Rectal smooth muscle tissue (tissue), 1 donor: ENCODE measurements around the gene JUND.

Experiments used
- H3K27ac ChIP-seq: one replicate; pipeline ENCODE4 v1.7.0; 2013; ENCODE audit warnings: low read depth, low read length, inconsistent platforms
- H3K27me3 ChIP-seq: one replicate; pipeline ENCODE4 v1.7.0; 2013; ENCODE audit warnings: low read length; ENCODE audit not compliant: control insufficient read depth, insufficient read depth
- H3K36me3 ChIP-seq: one replicate; pipeline ENCODE4 v1.7.0; 2013; ENCODE audit warnings: low read length; ENCODE audit not compliant: control insufficient read depth, insufficient read depth
- H3K4me1 ChIP-seq: one replicate; pipeline ENCODE4 v1.7.0; 2013; ENCODE audit warnings: low read length; ENCODE audit not compliant: control insufficient read depth, insufficient read depth
- H3K4me3 ChIP-seq: one replicate; pipeline ENCODE4 v1.7.0; 2013; ENCODE audit warnings: low read length
- H3K9ac ChIP-seq: one replicate; pipeline ENCODE4 v1.7.0; 2013; ENCODE audit warnings: low read length

JUND gene

DNA sequence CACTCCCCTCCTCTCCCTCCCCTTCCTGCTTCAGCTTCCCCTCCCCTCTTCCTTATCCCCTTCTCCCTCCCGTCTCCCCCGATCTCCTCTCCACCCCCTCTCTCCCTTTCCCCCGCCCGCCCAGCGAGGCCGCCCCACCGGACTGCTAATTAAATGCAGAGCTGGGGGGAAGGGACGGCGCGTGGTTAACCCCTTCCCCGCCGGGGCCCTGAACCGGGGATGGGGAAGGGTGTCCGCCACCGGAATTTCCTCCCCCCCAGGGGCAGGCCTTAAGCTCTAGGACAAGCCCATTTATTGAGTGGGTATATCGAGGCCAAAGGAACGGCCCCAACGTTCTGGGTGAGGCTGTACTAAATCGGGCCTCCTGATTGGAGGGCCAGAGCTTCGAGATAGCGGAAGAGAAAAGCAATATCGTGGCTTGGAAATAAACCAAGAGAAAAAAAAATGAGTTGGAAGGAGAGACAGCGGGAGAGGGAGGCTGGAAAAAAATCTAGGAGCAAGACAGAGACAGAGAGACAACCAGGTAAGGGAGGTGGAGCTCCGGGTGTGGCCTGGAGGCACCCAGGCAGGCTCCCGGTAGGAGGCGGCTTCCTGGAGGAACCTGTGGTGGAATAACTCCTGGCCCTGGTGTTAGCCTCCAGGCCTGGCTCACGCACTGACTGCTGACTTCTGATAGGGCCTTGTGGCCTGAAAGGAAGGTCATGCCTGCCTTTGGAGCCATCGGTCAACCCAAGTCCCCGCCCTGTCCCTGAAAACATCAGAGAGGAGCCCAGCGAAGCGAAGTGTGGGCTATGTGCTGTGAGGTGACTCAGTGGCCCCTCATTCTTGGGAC lies 11.6 kb upstream of the JUND start:
- H3K9ac ChIP-seq: peak overlapping the region; percentile 85
- no peaks in the 10 kb centered on the region for H3K36me3 ChIP-seq
- H3K4me3 ChIP-seq: peak overlapping the region; percentile 81
- peak overlapping the region; percentile 97 for H3K27ac ChIP-seq
- H3K27me3 ChIP-seq: no peaks in the 10 kb centered on the region
- peaks cover 8% of the 10 kb centered on the region for H3K4me1 ChIP-seq

DNA sequence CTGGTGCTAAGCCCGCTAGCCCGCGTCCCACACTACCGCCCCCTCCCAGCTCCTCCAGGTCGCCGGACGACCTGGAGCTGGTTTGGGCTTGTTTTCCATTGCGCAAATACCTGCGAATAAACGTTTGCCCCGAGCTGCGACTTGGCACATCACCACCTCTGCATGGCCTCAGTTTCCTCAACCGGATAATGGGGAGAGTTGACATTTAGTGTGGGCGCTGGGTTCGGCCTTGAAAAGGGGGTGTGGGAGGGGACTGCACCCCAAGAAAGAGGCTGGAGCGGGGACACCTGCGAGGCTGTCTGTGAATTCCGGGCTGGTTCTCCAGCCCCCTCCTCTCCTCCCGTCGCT lies 11.0 kb upstream of the JUND start:
- Histone ChIP-seq H3K4me1 (peaks cover 8% of the 10 kb centered on the region), H3K27ac (peak overlapping the region; percentile 97), H3K9ac (peak overlapping the region; percentile 85), H3K27me3 (no peaks in the 10 kb centered on the region), H3K4me3 (peak overlapping the region; percentile 81), H3K36me3 (no peaks in the 10 kb centered on the region)

GRCh38 chr19:18291590-18292461 lies 10.4 kb upstream of the JUND start:
- Histone ChIP-seq H3K4me3 (peak overlapping the region; percentile 81), H3K27me3 (no peaks in the 10 kb centered on the region), H3K4me1 (peaks cover 8% of the 10 kb centered on the region), H3K9ac (peak overlapping the region; percentile 85), H3K36me3 (no peaks in the 10 kb centered on the region), H3K27ac (peak overlapping the region; percentile 97)

GRCh38 chr19:18291019-18291524 lies 9.7 kb upstream of the JUND start:
- H3K27ac ChIP-seq: peak overlapping the region; percentile 97
- H3K4me1 ChIP-seq: peaks cover 8% of the 10 kb centered on the region
- H3K9ac ChIP-seq: peak overlapping the region; percentile 85
- H3K36me3 ChIP-seq: no peaks in the 10 kb centered on the region
- peak overlapping the region; percentile 81 for H3K4me3 ChIP-seq
- no peaks in the 10 kb centered on the region for H3K27me3 ChIP-seq

- H3K27ac ChIP-seq: no peak overlapping the region
- H3K9ac ChIP-seq: no peak overlapping the region
- no peaks in the 10 kb centered on the region for H3K36me3 ChIP-seq
- no peaks in the 10 kb centered on the region for H3K27me3 ChIP-seq
- H3K4me1 ChIP-seq: peaks cover 8% of the 10 kb centered on the region
- H3K4me3 ChIP-seq: no peak overlapping the region
Measured at GRCh38 chr19:18290302-18291018, 9.0 kb upstream of the JUND start.

DNA sequence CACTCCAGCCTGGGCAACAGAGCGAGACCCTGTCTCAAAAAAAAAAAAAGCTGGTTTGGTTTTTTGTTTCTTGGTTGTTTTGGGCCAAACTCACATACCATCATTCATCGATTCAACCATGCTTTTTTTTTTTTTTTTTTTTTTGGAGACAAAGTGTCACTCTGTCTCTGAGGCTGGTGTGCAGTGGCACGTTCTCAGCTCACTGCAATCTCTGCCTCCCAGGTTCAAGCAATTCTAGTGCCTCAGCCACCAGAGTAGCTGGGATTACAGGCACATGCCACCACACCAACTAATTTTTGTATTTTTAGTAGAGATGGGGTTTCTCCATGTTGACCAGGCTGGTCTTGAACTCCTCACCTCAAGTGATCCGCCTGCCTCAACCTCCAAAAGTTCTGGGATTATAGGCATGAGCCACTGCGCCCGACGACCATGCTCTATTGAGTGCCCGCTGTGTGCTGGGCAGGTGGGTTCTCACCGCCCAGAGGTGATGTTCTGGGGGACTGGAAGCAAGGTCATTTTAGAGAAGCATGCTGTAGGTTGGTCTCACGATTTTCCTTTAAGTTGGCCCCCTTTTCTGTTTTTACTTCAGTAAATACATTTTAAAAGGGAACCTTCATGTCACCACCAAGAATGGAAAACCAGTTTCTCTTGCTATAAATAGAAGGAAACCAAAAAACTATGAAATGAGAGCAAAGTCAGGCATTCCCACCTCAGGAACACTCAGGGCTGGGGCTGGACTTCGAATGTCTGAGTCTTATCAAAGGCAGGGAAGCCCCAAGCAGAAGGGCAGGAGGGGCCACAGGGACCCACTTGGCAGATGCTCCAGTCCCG lies 8.3 kb upstream of the JUND start:
- Histone ChIP-seq H3K4me1 (peaks cover 8% of the 10 kb centered on the region), H3K27me3 (no peaks in the 10 kb centered on the region), H3K27ac (no peak overlapping the region), H3K9ac (no peak overlapping the region), H3K36me3 (no peaks in the 10 kb centered on the region), H3K4me3 (no peak overlapping the region)

GRCh38 chr19:18287836-18288772 lies 6.7 kb upstream of the JUND start:
- no peak overlapping the region for H3K9ac ChIP-seq

DNA sequence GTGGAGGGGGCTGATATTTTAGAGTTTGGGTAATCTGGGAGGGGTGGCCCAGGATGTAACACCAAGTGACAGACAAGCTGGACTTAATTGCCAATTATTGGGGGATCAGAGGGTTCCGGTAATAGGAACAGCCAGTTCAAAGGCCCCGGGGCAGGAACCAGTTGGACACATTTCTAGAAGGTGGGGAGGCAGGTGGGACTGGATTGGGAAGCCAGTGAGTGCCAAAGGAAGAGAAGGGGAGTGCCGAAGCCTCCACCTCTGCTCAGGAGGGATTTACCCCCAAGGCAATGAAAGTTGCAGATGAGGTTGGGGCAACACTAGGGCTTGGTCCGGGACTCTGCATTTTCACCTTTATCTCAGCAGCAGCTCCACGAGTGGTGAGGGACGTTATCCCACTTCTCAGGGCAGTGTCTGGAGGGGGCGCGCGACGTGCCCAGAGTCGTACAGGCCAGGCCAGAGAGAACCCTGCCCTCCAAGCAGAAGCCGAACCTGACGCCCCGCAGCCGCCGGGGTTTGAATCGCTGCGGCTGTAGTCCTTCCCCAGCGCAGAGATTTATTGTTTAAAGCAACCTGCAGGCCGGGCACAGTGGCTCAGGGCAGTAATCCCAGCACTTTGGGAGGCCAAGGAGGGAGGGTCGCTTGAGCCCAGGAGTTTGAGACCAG lies 5.7 kb upstream of the JUND start:
- H3K27me3 ChIP-seq: no peaks in the 10 kb centered on the region
- peak overlapping the region; percentile 46 for H3K27ac ChIP-seq
- no peak overlapping the region for H3K9ac ChIP-seq
- peaks cover 10% of the 10 kb centered on the region for H3K4me1 ChIP-seq
- H3K36me3 ChIP-seq: no peaks in the 10 kb centered on the region
- no peak overlapping the region for H3K4me3 ChIP-seq

More at GRCh38 chr19:18287836-18288772, 6.7 kb upstream of the JUND start:
- Histone ChIP-seq H3K27me3 (no peaks in the 10 kb centered on the region), H3K4me3 (no peak overlapping the region), H3K27ac (peak overlapping the region; percentile 46), H3K4me1 (peaks cover 4% of the 10 kb centered on the region), H3K36me3 (no peaks in the 10 kb centered on the region)

DNA sequence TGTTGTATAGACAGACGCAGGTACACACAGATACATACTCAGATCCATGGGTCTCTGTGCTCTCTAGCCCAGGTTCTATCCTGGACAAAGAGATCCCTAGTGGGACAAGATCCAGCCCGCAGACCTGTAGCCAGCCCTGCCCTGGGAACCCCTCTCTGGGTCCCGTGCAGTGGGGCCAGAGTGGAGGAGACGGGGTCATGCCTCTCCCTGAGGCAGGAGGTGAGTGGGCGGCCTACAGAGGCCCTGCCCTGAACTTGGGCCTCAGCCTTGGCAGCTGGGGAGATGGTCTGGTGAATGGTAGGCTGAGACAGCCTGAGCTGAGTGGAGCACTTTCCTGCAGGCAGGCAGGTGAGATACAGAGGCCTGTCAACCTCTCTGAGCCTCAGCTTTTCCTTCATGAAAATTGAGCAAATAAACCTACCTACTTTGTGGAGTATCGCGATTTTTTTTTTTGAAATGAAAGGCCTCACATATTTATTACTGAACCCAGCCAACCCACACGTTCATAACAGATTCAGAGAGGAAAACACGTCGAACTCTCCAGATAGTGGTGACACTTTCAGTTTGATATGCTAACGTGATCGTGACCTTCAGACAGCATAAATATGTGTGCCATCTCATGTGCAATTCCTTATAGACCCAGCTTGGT lies 3.4 kb upstream of the JUND start:
- H3K9ac ChIP-seq: peak overlapping the region; percentile 62

GRCh38 chr19:18283338-18283737 lies 1.9 kb upstream of the JUND start:
- Histone ChIP-seq H3K9ac (no peak overlapping the region), H3K27ac (peak overlapping the region; percentile 95), H3K4me3 (no peak overlapping the region), H3K36me3 (peaks cover 7% of the 10 kb centered on the region), H3K27me3 (no peaks in the 10 kb centered on the region), H3K4me1 (peaks cover 15% of the 10 kb centered on the region)

More for the DNA sequence above, 3.4 kb upstream of the JUND start:
- no peaks in the 10 kb centered on the region for H3K27me3 ChIP-seq
- no peak overlapping the region for H3K27ac ChIP-seq
- H3K4me3 ChIP-seq: no peak overlapping the region
- H3K36me3 ChIP-seq: no peaks in the 10 kb centered on the region
- H3K4me1 ChIP-seq: peaks cover 8% of the 10 kb centered on the region
